Activated CD4-positive, alpha-beta T cell treated with anti-CD3 and anti-CD28 coated beads, Interleukin-2, amount 50 U/mL, for 48 hours (primary cell): Measurements from ENCODE around the gene ACRV1.

Experiments used
- DNase-seq, 2 experiments: peaks; one replicate each; pipeline ENCODE4 v3.0.0-alpha.2; 2020

The ACRV1 gene

GRCh38 chr11:125645871-125646270 lies 34.8 kb downstream of the ACRV1 start:
- DNase-seq = no peak

DNA sequence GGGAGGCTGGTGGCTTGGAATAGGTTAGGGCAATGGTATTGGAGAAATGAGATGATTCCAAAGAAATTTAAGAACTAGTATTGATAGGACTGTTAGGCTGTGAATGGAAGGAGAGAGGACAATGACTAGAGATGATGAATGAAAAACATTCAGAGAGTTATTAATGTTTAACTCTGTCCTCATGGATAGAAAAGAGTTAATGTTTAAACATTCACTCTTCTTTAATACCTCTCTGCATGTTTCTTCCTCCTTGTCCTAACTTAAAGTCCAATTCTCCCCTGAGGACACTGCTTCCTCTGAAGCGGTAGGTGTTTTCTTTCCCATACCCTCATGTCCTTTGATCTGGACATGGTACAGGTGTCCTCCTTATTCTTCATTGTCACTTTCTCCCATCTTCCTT lies 42.3 kb downstream of the ACRV1 start:
- DNase-seq = no peak

DNA sequence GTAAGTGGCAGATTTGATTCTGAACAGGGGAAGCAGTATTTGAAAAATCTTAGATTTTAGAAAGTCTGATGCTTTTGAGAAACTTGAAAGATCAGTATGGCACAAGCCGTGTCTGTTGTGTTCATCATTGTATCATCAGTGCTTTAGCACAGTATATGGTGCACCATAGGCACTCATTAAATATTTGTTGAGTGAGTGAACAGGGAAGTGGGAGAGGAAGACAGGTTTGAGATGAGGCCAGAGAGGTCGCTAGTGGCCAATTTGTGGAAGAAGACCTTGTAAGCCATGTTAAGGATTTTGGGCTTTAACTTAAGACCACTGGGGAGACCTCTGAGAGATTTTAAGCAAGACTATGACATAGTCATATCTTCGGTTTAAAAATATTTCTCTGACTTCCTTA lies 42.8 kb downstream of the ACRV1 start:
- no peak for DNase-seq

- DNase-seq = no peak
These were observed 53.3 kb downstream of the ACRV1 start for GRCh38 chr11:125627236-125627910.

DNA sequence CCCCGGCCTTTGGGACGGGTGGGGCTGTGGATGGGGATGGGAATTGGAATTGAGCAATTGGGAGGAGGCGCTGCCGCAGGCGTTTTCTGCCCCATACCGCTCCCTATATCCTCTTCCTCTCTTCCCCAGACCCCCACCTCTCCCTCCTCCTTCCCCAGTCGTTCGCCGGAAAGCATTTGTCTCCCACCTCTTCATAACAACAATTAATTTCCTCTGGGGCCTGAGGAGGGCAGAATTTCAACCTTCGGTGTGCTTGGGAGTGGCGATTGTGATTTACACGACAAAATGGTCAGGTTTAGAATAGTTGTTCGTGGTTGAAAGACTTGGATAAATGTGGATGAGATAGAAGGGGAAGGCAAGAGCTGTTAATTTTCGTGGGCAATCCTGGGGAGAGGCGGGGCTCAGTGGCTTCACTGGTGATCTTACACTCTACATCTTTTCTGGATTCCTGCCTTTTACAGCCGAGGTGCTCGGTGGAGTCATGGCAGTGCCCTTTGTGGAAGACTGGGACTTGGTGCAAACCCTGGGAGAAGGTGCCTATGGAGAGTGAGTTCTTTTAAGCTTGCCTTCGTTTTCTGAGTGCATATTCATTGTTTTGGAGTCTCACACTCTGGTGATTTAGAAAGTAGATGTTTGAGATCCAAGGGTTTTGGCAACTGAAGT lies 54.2 kb downstream of the ACRV1 start:
- peak in 1 of 2 experiments; percentile 8 for DNase-seq

GRCh38 chr11:125625630-125626287 lies 54.9 kb downstream of the ACRV1 start:
- DNase-seq = peak; percentile 89 to 92

DNA sequence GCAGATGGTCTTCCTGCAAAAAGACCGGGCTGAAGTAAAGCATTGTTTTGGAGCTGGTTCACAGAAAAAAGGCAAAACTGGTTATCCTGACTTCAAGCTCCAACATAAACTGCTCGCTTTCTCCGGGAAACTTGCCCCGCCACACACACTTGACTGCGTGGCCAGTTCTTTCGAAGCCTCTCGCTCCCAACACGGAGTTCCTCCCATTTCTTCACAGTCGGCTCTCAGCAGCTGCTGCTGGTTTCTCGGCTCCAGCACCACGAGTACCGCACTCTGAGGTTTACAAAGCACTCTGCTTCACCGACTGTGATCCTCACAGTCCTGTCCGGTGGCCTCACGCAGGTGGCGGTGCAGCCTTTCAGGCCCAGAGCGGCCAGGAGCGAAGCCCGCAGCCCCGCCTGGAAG lies 55.4 kb downstream of the ACRV1 start:
- no peak for DNase-seq

- no peak for DNase-seq
These were observed 55.9 kb downstream of the ACRV1 start, which contains the start of gene CHEK1 for GRCh38 chr11:125624756-125625213. Gene CHEK1, plus strand, starts transcription at chr11:125625163. Its CDS starts 1,606 bp downstream, at chr11:125626769.

DNA sequence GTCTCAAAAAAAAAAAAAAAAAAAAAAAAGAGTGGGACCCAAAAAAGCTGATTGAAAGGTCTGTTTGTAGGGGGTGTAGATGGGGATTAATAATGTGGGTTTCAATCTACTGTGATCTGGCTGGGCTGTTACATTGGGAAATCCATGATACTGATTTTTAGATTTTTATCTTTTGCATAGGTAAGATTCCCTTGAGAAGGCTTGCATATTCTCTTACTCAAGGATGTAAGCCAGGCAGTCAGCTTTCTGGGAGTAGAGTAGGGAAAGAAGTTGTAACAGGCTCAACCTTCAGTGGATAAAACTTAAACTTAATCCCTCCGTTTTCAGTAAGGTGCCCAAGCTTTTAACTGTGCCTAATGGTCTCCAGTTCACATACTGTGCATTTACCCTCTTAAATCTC lies 57.6 kb downstream of the ACRV1 start:
- no peak for DNase-seq

- no peak for DNase-seq
These were observed 58.7 kb downstream of the ACRV1 start for GRCh38 chr11:125621995-125622394.
